Esophagus squamous epithelium (tissue), 4 donors: ENCODE results near the gene CXXC5.

ENCODE experiments used
- CTCF ChIP-seq, 6 experiments: fragments of 450-650 bp in 4 of 6; fragments of 200-600 bp in 2 of 6; sonication (generic) in 2 of 6; IDR thresholded peaks; one replicate each; pipeline ENCODE4 v1.5.1; 2016 to 2019; ENCODE audit warnings: antibody characterized with exemption in 6 of 6, mild to moderate bottlenecking in 4 of 6, moderate library complexity in 4 of 6
- POLR2A ChIP-seq, 4 donors: fragments of 450-650 bp; IDR thresholded peaks; one replicate each; pipeline ENCODE4 v1.6.1; 2017; ENCODE audit warnings: antibody characterized with exemption in 4 of 4, mild to moderate bottlenecking in 4 of 4, moderate library complexity in 3 of 4

DNA sequence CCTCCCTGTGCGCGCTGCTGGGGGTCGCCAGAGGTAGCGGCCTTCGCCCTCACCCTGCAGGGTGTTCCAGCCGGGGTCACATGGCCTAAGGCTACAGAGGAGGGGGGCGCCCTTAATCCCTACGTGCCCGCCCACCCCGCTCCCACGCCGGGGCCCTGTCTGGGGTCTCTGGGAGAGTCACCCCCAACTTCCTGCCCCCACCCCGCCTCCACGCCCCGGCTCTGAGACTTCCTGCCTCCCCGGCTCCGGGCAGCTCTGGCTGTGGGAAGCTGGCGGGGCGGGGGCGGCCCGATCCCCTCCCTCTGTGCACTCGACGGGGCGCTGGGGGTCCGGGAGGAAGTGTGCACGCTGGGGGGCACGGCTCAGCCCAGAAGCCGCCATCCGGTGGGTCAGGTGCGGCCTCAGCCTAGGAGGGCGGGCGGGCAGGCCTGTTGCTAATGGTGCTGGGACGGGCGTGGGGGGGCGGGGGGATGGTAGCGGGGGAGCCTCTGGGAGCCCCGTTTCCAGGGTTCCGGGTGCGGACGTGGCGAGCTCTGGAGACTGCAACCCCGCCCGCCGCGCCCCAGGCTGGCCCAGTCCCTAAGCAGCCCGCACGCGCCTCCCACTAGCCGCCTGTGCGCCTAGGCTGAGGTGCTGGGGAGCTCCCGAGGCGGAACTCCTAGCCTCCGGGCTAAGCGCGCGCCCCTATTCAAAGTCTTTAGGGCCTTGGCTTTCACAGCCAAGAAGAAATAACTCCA is 61.6 kb downstream of the CXXC5 start:
- TF ChIP-seq POLR2A (IDR thresholded peaks at IDR 0.05), result no peak
- TF ChIP-seq CTCF (IDR thresholded peaks at IDR 0.05), result no peak
